ENCODE results near the gene SLC30A4. TPM values are rescaled to one million over a fixed set of nuclear protein-coding genes. Genes with fewer than 3 reads are reported as not detected.
A peak's percentile ranks its signal among the peaks of the same experiment; 100 is the strongest.

The SLC30A4 gene
- total RNA-seq, 1 donor from 2014 or later = 0.34 TPM

DNA sequence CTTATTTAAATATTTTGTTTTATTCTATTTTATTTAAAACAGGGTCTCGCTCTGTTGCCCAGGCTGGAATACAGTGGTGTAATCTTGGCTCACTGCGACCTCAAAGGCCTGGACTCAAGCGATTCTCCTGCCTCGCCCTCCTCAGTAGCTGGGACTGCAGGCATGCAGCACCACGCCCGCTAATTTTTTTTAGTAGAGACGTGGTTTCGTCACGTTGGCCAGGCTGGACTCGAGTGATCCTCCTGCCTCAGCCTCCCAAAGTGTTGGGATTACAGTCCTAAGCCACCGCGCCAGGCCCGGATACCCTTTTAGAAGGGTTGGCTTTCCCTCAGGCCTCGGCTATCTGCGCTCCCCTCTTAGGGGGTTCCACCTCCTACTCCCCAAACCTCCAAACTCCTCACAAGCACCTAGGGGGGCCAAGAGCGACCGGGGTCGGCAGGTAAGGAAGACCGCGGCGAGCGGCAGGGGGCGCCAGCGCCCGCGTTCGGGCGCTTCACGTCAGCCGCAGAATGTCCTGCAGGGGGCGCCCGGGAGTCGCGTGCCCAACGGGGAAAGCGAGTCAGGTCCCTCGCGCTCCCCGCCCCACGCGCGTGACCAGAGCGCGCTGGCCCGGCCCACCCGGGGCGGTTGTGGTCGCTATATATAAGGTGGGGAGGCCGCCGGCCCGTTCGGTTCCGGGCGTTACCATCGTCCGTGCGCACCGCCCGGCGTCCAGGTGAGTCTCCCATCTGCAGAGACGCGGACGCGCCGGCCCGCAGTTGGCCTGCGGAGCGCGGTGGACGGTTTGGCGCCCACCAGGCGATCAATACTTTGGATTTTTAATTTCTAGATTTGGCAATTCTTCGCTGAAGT is 92.4 kb downstream of the SLC30A4 start:
- Mint-ChIP-seq H3K4me1 (ENCODE audit: low read depth, unreplicated experiment) (no peaks in the 10 kb centered on the region), H3K4me3 (ENCODE audit: unreplicated experiment) (no peak overlapping the region), H3K27ac (ENCODE audit: unreplicated experiment) (no peak overlapping the region), H3K27me3 (ENCODE audit: unreplicated experiment) (peaks cover 2% of the 10 kb centered on the region), H3K36me3 (ENCODE audit: unreplicated experiment) (no peaks in the 10 kb centered on the region), H3K9me3 (ENCODE audit: unreplicated experiment) (no peaks in the 10 kb centered on the region)
- peak; percentile 80 for DNase-seq
- TF ChIP-seq, protein P1, sequence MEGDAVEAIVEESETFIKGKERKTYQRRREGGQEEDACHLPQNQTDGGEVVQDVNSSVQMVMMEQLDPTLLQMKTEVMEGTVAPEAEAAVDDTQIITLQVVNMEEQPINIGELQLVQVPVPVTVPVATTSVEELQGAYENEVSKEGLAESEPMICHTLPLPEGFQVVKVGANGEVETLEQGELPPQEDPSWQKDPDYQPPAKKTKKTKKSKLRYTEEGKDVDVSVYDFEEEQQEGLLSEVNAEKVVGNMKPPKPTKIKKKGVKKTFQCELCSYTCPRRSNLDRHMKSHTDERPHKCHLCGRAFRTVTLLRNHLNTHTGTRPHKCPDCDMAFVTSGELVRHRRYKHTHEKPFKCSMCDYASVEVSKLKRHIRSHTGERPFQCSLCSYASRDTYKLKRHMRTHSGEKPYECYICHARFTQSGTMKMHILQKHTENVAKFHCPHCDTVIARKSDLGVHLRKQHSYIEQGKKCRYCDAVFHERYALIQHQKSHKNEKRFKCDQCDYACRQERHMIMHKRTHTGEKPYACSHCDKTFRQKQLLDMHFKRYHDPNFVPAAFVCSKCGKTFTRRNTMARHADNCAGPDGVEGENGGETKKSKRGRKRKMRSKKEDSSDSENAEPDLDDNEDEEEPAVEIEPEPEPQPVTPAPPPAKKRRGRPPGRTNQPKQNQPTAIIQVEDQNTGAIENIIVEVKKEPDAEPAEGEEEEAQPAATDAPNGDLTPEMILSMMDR (IDR thresholded peaks at IDR 0.05; ENCODE audit: partially characterized antibody, unreplicated experiment) = peak; percentile 100

Other genes starting within 250 kb of the SLC30A4 start
- 51.2 TPM for gene GATM, start 144.2 kb downstream of the SLC30A4 start, total RNA-seq (ENCODE audit: unreplicated experiment)
- 38.7 TPM for gene BLOC1S6, start 64.6 kb upstream of the SLC30A4 start, total RNA-seq (ENCODE audit: unreplicated experiment)
- not detected for gene SQOR, start 112.3 kb upstream of the SLC30A4 start, total RNA-seq (ENCODE audit: unreplicated experiment)